NK-92 (cell line): ENCODE data around the gene GPR141.

Experiments used
- DNase-seq: peaks from one replicate; lab custom pipeline; 2025; ENCODE audit not compliant: unreplicated experiment; lab: John Stamatoyannopoulos, UW

Gene GPR141

DNA sequence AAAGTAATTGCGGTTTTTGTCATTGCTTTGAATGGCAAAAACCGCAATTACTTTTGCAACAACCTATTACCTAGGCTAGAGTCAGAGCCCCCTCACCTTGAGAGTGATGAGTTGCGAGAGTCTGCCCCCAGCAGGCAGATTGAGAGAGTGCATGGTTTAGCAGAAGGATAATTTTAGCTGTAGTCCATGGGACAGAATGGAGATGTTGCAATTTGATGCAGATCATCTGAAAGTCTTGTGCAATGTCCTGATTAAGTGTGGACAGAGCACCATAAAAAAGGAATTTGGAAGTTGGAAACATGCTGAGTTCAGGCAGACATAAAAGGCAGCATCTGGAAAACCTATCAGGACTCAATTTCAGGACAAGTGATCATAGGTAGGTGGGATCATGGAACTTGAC, 48.7 kb downstream of the GPR141 start:
- DNase-seq, result no peak

DNA sequence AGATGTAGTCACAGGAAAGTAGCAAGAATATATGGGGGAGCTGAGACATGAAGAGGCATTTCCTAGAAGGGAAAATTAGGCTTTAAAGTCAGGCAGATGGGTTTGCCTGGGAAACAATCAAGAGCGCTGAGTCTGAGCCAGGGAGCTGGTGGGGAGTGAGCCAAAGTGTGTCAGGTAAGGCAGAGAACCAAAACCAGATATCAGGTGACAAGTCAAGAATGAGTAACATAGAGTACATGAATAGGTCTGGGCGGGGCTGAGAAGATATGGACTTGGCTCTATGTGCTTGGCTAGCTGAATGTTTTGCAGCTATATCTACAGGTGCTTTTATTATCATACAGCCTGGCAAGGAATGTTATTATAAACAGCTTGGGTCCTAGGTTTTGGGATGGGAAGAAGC, 49.3 kb downstream of the GPR141 start:
- DNase-seq, result no peak

DNA sequence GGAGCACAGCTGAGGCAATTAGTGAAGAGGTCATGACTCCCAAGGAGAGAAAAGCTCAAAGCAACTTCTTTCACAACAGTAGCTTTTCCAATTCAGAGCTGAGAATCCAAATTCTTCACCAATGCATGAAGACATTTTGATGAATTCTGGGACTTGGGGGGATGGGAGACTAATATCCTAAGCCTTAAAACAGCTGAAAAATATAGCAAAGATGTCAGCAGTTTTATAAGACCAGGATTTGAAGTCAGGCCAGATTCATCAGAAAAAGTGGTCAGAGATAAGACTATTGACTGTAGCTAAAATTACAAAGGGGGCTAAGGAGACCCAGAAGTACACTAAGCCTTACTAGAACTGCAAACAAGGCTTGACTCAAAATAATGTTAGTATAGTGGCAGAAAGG, 51.6 kb downstream of the GPR141 start:
- no peak for DNase-seq

DNA sequence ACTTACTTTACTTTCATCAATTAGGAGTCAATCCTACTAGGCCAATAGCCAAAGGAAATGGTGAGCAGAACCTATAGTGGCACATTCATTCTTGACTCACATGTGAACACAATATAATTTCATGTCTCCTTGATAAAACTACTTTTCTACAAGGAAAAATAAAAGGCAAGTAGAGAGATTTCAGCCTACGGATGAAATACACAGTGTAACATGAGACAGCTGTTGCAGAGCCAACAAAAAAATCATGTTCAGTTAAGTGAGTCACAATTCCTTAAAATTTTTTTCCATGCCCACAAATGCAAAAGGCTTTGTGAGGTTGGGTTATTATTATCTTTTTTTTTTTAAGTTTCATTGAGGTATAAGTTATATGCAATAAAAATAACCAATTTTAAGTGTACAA, 54.8 kb downstream of the GPR141 start:
- DNase-seq, result no peak

DNA sequence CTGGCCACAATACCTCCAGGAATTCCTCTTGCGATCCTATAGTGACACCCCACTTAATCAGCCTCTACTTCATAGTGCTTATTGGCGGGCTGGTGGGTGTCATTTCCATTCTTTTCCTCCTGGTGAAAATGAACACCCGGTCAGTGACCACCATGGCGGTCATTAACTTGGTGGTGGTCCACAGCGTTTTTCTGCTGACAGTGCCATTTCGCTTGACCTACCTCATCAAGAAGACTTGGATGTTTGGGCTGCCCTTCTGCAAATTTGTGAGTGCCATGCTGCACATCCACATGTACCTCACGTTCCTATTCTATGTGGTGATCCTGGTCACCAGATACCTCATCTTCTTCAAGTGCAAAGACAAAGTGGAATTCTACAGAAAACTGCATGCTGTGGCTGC, 56.8 kb downstream of the GPR141 start:
- no peak for DNase-seq

DNA sequence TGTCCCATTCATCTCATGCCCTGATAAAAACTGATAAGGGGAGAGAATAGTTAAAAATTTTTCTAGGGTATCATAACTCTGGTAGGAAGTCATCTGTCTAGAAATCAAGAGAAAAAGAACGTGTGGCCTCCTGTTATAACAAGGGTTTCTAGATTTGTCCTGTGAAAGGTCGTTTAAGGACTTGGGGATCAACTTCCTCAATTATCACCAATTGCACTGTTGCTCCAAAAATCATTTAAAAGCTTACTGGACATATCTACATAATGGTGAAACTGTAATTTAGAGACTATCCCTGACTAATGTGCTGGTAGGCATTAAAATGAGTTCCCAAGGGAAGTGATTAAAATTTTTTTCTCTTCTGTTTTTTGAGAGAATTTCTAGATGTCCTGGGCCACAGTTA, 58.2 kb downstream of the GPR141 start:
- DNase-seq, result no peak

DNA sequence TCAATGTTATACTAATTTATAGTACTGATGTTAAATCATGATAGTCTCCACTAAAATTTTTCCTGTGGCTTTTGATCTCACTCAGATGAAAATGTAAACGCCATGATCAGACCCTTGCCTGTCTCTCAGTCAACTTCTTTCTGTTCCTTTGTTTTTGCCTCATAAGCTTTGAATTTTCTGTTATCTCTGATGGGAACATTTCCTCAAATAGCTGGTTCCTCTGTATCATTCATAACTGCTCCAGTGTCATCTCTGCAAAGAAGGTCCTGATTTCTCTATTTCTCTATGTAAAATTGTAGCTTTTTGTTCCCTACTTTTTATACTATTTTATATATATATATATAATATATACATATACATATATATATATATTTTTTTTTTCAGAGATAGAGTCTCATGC, 67.5 kb downstream of the GPR141 start:
- no peak for DNase-seq

DNA sequence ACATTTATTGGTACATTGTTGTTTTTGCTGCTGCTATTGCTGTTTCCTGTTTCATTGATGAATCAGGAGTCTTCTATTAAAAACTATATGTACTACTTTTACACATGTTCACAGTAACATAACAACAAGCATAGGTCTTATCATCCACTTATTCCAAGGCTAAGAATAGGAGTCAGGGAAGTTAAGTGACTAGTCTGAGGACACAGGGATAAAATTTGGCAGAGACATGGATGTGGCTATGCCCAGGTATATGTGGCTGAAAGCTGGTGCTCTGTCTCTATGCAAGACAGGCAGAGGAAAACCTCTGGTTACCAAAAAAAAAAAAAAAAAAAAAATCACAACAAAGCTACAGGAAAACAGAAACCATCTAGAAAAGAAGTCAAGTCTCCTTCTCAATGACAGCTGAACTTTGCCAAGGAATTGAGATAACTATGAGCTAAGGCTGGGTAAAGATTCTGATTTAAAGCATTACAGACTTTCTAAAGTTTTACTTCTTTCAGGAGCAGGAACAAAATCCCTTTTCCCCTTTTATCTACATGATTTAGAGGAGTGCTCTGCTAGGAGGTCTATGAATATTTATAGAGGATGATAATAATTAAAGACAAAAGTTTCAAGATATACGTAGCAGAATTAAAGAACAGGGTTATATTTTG, 70.0 kb downstream of the GPR141 start:
- DNase-seq, result no peak

DNA sequence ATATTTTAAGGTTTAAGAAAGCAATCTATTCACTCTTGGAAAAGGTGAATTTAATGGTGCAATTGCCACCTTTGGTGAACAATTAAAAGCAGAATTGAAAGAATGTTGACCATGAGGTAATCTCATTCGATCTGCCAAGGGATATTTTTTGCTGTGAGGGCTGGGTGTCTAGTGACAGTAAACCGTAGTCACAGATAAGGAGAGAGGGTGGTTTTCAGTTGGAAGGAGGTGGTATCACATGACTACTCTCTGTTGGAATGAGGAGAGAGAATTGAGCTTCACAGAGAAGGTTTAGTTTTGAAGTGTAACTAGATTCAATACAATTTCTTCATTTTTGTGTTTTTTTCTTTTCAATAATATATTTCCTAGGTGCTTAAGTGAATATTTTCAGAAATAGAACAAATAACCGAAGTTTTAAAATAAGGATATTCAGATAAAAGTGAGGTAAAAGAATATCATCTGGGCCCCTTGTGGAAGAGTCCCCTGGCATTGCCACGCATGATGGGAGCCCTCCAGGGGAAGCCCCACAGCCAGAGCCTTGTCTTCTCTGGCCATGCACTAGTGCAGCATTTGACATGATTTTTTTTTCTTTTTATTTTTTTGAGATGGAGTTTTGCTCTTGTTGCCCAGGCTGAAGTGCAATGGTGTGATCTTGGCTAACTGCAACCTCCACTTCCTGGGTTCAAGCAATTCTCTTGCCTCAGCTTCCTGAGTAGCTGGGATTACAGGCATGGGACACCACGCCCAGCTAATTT, 73.4 kb downstream of the GPR141 start:
- DNase-seq, result no peak

DNA sequence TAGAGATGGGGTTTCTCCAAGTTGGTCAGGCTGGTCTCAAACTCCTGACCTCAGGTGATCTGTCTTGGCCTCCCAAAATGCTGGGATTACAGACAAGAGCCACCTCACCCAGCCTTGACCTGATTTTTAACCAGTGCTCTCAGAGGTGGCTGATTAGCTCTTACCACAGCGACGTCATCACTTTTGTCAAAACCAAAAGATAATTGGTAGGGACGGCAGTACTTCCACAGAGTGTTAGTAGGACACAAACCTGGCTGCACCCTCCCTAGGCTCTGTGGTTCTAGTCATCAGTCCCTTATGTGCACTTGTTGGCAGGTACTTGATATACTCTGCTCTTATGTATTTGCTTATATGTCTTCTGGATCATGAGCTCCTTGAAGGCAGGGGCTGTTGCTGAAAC, 74.0 kb downstream of the GPR141 start:
- DNase-seq, result no peak

DNA sequence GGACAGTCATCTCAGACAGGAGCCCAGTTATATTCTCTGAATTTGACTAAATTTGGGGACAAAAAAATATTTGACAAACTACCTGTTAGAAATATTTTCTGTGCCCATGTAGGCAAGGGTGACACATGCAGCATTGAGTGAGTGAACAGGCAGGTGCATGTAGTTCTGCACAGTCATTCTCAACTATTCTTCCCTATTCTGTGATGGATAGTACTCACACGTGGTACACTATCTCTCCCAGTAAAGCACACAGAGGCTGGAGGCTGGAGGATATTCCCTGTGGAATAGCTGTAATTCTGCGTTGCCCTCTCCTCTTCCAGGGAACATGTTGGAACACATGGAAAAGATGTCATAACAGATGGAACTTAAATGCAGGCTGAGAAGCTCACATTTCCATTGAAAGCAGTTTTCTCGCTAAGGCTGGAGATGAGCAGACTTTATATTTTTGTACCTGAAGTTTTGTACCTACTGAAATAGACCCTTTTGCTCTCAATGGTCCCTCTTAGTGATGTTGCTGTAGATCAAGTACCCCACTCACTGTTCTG, 75.0 kb downstream of the GPR141 start:
- no peak for DNase-seq

DNA sequence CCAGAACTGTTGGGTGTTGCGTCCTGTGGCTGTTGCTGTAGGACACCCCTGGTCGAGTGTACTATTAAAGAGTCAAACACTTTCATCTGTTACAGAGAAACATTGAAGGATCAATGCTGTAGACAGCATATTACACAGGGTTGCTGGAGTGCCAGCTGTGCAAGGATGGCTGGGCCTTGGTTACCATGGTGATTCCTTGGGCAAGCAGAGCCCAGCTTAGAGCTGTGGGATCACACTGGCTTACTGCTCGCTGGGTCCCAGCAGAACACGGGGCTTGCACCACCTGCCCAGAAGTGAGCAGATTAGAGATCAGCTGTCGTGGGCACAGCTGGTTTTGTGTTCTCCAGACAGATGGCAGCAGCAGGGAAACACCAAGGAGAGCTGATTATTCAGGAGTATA, 76.0 kb downstream of the GPR141 start:
- DNase-seq, result no peak

DNA sequence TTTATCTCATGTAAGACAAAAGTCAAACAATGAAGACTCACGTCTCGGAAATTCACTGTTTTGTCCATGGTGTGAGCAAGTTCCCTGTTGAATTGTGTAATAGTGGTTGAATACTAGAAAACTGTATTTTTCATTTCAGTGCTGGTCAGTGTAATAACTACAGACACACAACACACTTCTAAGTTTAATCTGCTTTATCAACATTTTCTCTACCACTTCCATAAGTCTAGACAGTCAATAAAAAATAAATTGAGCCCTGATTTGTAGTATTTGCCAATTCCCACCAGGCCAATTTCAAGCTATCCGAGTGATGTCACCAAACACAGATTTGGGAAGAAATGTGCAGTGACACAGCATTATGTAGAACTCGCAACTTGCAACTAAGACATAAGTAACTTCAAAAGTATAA, 81.9 kb downstream of the GPR141 start:
- DNase-seq, result no peak

DNA sequence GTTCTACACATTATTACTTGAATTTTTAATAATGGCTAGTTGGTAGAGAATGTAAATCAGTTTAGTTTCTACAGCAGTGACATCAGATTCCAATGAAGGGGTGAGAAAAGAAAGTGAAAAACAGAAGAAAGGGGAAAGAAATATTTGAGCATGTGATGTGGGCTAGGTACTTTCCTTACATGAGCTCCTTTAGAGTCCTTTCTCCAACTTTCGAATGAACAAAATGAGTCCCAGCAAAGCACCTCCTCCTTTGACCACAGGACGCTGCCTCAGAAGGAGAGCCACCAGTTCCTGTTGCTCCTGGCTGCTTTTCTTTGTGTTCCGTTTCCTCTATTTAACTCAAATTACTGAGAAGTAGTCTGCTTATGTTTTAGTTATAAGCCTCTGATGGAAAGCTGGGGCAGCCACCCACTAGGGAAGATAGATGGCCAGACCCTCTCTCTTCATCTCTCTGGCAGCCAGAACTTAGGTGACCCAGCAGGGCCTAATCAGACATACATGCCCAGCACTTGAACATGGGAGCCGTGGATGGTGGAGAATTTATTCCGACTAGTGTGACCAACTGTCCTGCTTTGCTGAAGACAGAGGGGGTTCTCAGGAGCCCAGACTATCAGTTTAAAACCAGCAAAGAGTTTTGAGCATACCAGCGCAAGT, 82.4 kb downstream of the GPR141 start:
- no peak for DNase-seq

DNA sequence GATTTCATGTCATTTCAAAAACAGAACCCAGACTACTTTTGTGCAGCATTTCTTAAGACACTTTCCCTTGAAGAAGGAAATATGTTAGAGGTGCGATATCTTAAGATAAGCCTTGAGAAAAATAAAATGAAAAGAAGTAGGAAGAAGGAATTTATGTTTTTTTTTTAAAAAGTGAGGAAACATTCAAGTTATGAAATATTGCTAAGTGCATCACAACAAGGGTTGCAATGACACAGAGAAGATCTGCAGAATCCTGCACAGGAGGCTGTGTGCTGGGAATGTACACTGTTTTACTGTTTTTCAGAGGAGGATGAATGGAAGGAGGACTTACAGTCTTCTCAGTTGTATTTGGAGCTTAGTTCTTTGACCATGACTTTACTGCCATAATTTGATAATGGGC, 85.0 kb downstream of the GPR141 start:
- DNase-seq, result no peak

DNA sequence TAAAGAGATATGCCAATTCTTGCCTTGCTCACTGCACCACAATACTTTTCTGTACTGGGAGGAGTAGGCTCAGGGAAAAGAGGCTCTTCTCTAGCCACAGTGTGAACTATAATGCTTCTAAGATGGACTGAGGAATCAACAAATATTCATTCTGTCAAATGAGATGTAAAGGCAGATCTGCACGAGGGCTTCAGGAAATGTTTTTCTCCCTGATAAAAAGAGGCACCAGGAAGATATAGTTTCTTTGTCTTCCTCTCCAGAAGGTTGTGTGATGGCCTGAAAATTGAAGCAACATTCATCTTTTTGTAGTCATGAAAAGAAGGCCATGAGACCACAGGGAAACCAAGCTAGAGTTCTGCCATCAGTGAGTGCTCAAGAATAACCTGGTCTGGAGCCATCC, 85.7 kb downstream of the GPR141 start:
- DNase-seq, result no peak

DNA sequence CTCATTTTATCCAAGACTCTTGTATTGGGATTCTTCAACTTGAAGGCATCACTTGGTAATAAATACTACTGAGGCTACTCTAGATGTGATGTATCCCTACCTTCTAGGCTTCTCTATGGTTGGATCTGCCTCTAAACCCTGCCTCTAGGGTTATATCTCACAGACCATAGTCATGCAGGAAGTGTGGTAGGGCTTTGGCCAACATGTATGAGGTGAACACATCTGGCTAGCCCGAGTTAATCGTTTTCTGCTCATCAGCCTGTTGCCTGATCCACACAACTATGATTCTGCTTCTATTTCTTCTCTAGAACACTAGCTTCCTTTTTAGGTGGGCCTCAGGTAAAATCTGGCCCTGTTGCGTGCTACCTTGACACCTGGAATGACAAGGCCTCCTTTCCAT, 86.2 kb downstream of the GPR141 start:
- DNase-seq, result no peak

DNA sequence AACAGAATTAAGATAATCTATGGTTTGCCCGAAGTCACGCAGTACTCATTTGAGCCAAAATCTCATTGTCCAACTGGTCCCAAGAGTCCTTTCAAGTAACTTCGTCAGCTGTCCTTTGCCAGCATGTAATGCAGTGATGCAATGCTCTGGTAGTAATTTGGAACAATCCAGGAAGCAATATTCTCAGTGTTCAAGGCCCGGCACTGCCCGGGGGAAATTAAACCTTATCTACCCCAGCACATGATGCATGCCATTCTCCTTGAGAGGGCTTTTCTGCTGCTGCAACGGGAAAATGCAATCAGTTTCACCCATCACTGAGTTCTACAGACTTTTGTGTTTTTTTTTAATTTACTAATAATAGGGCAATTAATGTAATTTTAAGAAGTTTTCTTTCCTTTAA, 87.3 kb downstream of the GPR141 start:
- DNase-seq, result no peak

DNA sequence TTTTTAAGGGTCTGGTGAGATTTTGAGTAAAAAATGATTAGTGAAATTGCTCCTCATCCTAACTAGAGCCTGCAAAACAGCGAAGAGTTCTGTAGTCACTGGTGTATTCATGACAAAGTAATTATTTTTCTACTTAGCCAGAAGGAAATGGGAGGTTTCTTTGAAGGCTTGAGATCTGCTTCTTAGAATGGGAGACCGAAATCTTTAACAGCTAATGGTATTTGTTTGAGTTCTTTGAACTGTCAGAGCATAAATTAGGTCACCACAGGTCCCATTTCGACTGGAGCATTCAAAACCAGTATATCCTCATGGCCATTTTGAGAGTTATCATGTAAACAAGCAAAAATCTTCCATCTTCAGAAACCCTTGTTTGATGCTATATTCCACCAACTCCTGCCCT, 87.8 kb downstream of the GPR141 start:
- DNase-seq, result no peak

DNA sequence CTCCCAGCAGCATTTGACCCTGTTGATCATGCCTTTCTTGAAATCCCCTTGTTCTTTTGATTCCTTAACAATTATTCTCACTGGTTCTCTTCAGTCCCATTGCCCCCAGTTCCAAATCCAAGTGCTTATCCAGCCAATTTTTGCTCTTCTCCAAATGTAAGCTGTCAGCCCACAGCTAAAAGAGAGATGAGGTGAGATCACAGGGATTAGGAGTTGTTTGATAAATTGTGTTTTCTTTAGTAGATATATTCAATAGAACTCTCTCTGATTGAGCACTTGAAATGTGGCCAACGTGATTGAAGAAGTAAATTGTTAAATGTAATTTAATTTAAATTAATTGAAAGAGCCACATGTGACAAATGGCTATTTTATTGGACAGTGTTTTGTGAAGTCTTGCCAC, 88.2 kb downstream of the GPR141 start:
- DNase-seq, result no peak

DNA sequence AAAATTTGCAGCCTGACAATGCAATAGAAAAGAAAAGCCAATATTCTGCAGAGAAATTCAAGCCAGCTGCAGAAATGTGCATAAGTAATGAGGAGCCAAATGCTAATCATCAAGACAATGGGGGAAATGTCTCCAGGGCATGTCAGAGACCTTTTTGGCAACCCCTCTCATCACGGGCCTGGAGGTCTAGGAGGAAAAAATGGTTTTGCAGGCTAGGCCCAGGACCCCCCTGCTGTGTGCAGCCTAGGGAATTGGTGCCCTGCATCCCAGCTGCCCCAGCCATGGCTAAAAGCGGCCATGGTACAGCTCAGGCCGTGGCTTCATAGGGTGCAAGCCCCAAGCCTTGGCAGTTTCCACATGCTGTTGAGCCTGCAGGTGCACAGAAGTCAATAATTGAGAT, 92.4 kb downstream of the GPR141 start:
- no peak for DNase-seq

DNA sequence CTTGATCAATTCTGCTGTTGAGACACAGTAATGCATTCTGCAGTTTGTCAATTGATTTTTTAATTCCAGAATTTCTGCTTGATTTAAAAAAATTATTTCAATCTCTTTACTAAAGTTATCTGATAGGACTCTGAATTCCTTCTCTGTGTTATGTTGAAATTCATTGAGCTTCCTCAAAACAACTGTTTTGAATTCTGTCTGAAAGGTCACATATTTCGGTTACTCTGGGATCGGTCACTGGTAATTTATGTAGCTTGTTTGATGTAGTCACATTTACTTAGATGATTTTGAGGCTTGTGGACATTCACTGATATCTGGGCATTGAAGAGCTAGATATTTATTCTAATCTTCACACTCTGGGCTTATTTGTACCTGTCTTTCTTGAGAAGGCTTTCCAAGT, 97.6 kb downstream of the GPR141 start:
- DNase-seq, result no peak
